IMR-90 (cell line): ENCODE results near the gene PBX3. TPM values are rescaled to one million over a fixed set of nuclear protein-coding genes. Genes with fewer than 3 reads are reported as not detected.

Experiments used
- ATAC-seq: fragments of 200-7000 bp; cut with Tn5 transposase; 2 replicates; pipeline ENCODE4 v1.9.1; 2020; ENCODE audit warnings: low read depth, mild to moderate bottlenecking, moderate library complexity
- BruUV-seq: library from RNA; stranded (reverse); fragments of 400-500 nt; replicated peaks from 2 replicates; lab custom pipeline; 2021; lab: Mats Ljungman, UMichigan
- CTCF ChIA-PET: fragments of 300-600 bp; formaldehyde crosslinking; extraction: SDS; loops from one replicate; lab custom pipeline; 2021; ENCODE audit warnings: antibody characterized with exemption; lab: Yijun Ruan, JAX
- POLR2A ChIA-PET: fragments of 300-600 bp; sonication (Branson Sonifier 250); formaldehyde crosslinking; loops from one replicate; lab custom pipeline; 2022; ENCODE audit warnings: antibody characterized with exemption; ENCODE audit not compliant: unreplicated experiment; lab: Charles Lee
- DNase-seq: peaks from one replicate; pipeline ENCODE4 v3.0.0; 2013
- H2AFZ ChIP-seq: replicated peaks from 2 replicates; pipeline ENCODE3; 2013; ENCODE audit warnings: low read length, mild to moderate bottlenecking; ENCODE audit not compliant: poor library complexity
- H2AK5ac ChIP-seq: 2 replicates; pipeline ENCODE4 v1.6.1; 2013; ENCODE audit warnings: low read depth, low read length, inconsistent platforms
- H2AK9ac ChIP-seq: replicated peaks from 2 replicates; pipeline ENCODE3; 2013; ENCODE audit warnings: mild to moderate bottlenecking, low read depth, low read length, moderate library complexity; ENCODE audit not compliant: poor library complexity
- H2BK120ac ChIP-seq: 2 replicates; pipeline ENCODE4 v1.6.1; 2013; ENCODE audit warnings: low read depth, low read length, inconsistent platforms
- H2BK15ac ChIP-seq: 3 replicates; pipeline ENCODE4 v1.6.1; 2013; ENCODE audit warnings: low read depth, low read length, inconsistent platforms
- H2BK20ac ChIP-seq: 2 replicates; pipeline ENCODE4 v1.6.1; 2013; ENCODE audit warnings: low read depth, mild to moderate bottlenecking, inconsistent platforms, low read length, moderate library complexity
- H2BK5ac ChIP-seq: 2 replicates; pipeline ENCODE4 v1.6.1; 2013; ENCODE audit warnings: mild to moderate bottlenecking, low read depth, low read length, inconsistent platforms; ENCODE audit not compliant: poor library complexity, severe bottlenecking
- H3K14ac ChIP-seq: replicated peaks from 2 replicates; pipeline ENCODE4 v1.6.1; 2013; ENCODE audit warnings: low read depth, low read length, inconsistent platforms
- H3K18ac ChIP-seq: 2 replicates; pipeline ENCODE4 v1.6.1; 2013; ENCODE audit warnings: low read depth, low read length, control low read depth
- H3K23ac ChIP-seq: 2 replicates; pipeline ENCODE4 v1.6.1; 2013; ENCODE audit warnings: low read depth, low read length, inconsistent platforms
- H3K27ac ChIP-seq: 2 replicates; pipeline ENCODE4 v1.5.1; 2013; ENCODE audit warnings: mild to moderate bottlenecking, control low read depth, low read length; ENCODE audit not compliant: insufficient read depth
- H3K27me3 ChIP-seq: 2 replicates; pipeline ENCODE4 v1.6.1; 2013; ENCODE audit warnings: low read length; ENCODE audit not compliant: control insufficient read depth, insufficient read depth
- H3K36me3 ChIP-seq: 2 replicates; pipeline ENCODE4 v1.6.1; 2013; ENCODE audit warnings: low read length, mixed read lengths; ENCODE audit not compliant: control insufficient read depth, insufficient read depth
- H3K4ac ChIP-seq: 2 replicates; pipeline ENCODE4 v1.6.1; 2013; ENCODE audit warnings: low read depth, low read length, inconsistent platforms
- H3K4me1 ChIP-seq: 2 replicates; pipeline ENCODE4 v1.6.1; 2013; ENCODE audit warnings: low read length, mixed read lengths; ENCODE audit not compliant: control insufficient read depth, insufficient read depth
- H3K4me2 ChIP-seq: 2 replicates; pipeline ENCODE4 v1.6.1; 2013; ENCODE audit warnings: low read depth, mild to moderate bottlenecking, control low read depth, low read length, moderate library complexity
- H3K4me3 ChIP-seq: 2 replicates; pipeline ENCODE4 v1.5.1; 2013; ENCODE audit warnings: low read depth, mild to moderate bottlenecking, control low read depth, low read length, moderate library complexity; ENCODE audit not compliant: insufficient read depth
- H3K56ac ChIP-seq: 2 replicates; pipeline ENCODE4 v1.6.1; 2013; ENCODE audit warnings: low read length, inconsistent platforms; ENCODE audit not compliant: insufficient read depth; ENCODE audit errors: extremely low read depth
- H3K79me1 ChIP-seq, 2 experiments: 2 replicates each; pipeline ENCODE4 v1.6.1; 2013; ENCODE audit warnings: low read length in 2 of 2, inconsistent platforms in 1 of 2, low read depth in 1 of 2
- H3K9ac ChIP-seq: 2 replicates; pipeline ENCODE4 v1.6.1; 2013; ENCODE audit warnings: low read depth, low read length, control low read depth
- H3K9me1 ChIP-seq: 2 replicates; pipeline ENCODE4 v1.6.1; 2013; ENCODE audit warnings: low read length, inconsistent platforms; ENCODE audit not compliant: insufficient read depth
- H3K9me3 ChIP-seq: 2 replicates; pipeline ENCODE4 v1.6.1; 2013; ENCODE audit warnings: low read length; ENCODE audit not compliant: control insufficient read depth, insufficient read depth
- H4K20me1 ChIP-seq: 2 replicates; pipeline ENCODE4 v1.6.1; 2013; ENCODE audit warnings: low read length, inconsistent platforms; ENCODE audit not compliant: insufficient read depth
- H4K5ac ChIP-seq: 2 replicates; pipeline ENCODE4 v1.6.1; 2013; ENCODE audit warnings: mild to moderate bottlenecking, low read depth, low read length, control low read depth
- H4K8ac ChIP-seq, 2 experiments: 2 replicates each; pipeline ENCODE4 v1.6.1; 2013; ENCODE audit warnings: low read depth in 2 of 2, low read length in 2 of 2, control low read depth in 1 of 2, inconsistent platforms in 1 of 2
- H4K91ac ChIP-seq: 2 replicates; pipeline ENCODE4 v1.6.1; 2013; ENCODE audit warnings: low read depth, low read length, inconsistent platforms; ENCODE audit not compliant: insufficient read depth
- CEBPB ChIP-seq: IDR thresholded peaks from 2 replicates; pipeline ENCODE4 v1.6.1; 2012; ENCODE audit warnings: low read depth, low read length, improper control_type of control experiment
- MXI1 ChIP-seq: IDR thresholded peaks from 2 replicates; pipeline ENCODE4 v1.6.1; 2012; ENCODE audit warnings: low read depth, mild to moderate bottlenecking, low read length, moderate library complexity, borderline replicate concordance
- NFE2L2 ChIP-seq: fragments of 150-350 bp; IDR thresholded peaks from 2 replicates; pipeline ENCODE4 v1.6.1; 2016; ENCODE audit warnings: low read depth, mild to moderate bottlenecking, low read length
- dilution Hi-C: fragments of 300-500 bp; cut with HindIII; formaldehyde crosslinking; loops from one replicate; pipeline ENCODE4 v1.14.3; 2018; ENCODE audit warnings: low sequenced_read_pairs; ENCODE audit not compliant: unreplicated experiment
- in situ Hi-C: fragments of 300-500 bp; cut with MboI; formaldehyde crosslinking; loops from 3 replicates; pipeline ENCODE4 v1.14.3; 2019; ENCODE audit warnings: low sequenced_read_pairs, inconsistent platforms, mixed read lengths
- intact Hi-C: fragments of 100-400 bp; cut with micrococcal nuclease; formaldehyde crosslinking; loops from 2 replicates; pipeline ENCODE4 v1.10.0; 2022
- polyA plus RNA-seq, 3 experiments: library from polyadenylated mRNA; depleted of rRNA; stranded (reverse); fragments of >200 nt; gene quantifications; 2 replicates each; pipeline ENCODE4 v1.2.3, GENCODE V29; 2012; ENCODE audit warnings: low replicate concordance in 1 of 3
- total RNA-seq: library from RNA; depleted of rRNA; stranded (reverse); fragments of >200 nt; gene quantifications from 2 replicates; pipeline ENCODE4 v1.2.3, GENCODE V29; 2012

The PBX3 gene
- total and polyA plus RNA-seq, 2 of the 4 experiments (the other 2 are of a cell fraction), result 12.0 to 15.6 TPM

DNA sequence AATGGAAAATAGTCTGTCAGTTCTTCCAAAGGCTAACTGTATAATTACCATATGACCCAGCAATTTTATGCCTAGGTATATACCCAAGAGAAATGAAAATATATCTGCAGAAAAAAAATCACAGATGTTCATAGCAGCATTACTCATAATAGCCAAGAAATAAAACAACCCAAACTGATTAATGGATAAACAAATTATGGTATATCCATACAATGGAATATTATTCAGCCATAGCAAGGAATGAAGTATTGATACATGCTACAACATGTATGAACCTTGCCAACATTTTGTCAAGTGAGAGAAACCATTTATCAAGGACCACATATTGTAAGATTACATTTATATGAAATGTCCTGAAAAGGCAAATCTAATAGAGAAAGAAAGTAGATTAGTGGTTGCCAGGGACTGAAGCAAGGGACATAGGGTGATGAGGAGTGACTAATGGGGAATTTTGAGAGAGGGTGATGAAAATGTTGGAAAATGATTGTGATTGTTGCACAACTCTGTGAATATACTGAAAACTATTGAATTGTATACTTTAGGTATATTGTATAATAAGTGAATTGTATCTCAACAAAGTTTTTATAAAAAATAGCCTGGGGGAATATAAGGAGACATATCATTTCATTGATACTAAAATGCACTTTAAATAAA is 114.4 kb downstream of the PBX3 start:
- no peak overlapping the region for H3K4ac ChIP-seq
- H3K14ac ChIP-seq, result no peak overlapping the region
- H3K56ac ChIP-seq, result no peak overlapping the region
- no peak overlapping the region for H2AFZ ChIP-seq
- CTCF ChIA-PET, result no interaction called here
- H3K4me3 ChIP-seq, result no peak overlapping the region
- no peak overlapping the region for H4K8ac ChIP-seq
- no peak overlapping the region for H2BK15ac ChIP-seq
- H3K9me1 ChIP-seq, result 0 out of 2 replicates have a peak, but pooled peaks cover 3% of the 10 kb centered on the region
- H3K18ac ChIP-seq, result no peak overlapping the region
- H3K9ac ChIP-seq, result no peak overlapping the region
- H3K79me1 ChIP-seq, result peaks cover 19 to 25% of the 10 kb centered on the region in 2 experiments
- in situ Hi-C loops (no loop called here), intact Hi-C loops (no loop called here), dilution Hi-C loops (no loop called here)
- no peak overlapping the region for H2BK5ac ChIP-seq
- no peaks in the 10 kb centered on the region; the same call in 1 of the 2 replicates for H3K4me1 ChIP-seq
- H4K91ac ChIP-seq, result no peak overlapping the region
- no peak overlapping the region for H3K27ac ChIP-seq
- H3K9me3 ChIP-seq, result no peaks in the 10 kb centered on the region
- no peak overlapping the region for H2BK20ac ChIP-seq
- no peaks in the 10 kb centered on the region for H4K20me1 ChIP-seq
- H4K5ac ChIP-seq, result no peak overlapping the region
- no peaks in the 10 kb centered on the region for H3K27me3 ChIP-seq
- DNase-seq (peak; percentile 47), ATAC-seq (no peak)
- TF ChIP-seq CEBPB (peak; percentile 84), NFE2L2 (no peak), MXI1 (no peak)
- H3K23ac ChIP-seq, result no peak overlapping the region
- H3K36me3 ChIP-seq, result no peaks in the 10 kb centered on the region
- no TSS peak for BruUV-seq
- H3K4me2 ChIP-seq, result no peak overlapping the region
- H2BK120ac ChIP-seq, result no peak overlapping the region
- H2AK5ac ChIP-seq, result no peak overlapping the region
- POLR2A ChIA-PET, result no interaction called here
- H2AK9ac ChIP-seq, result no peak overlapping the region
